Hematopoietic multipotent progenitor cell treated with erythropoietin and hydrocortisone succinate and interleukin-3 and kit ligand, for 17 days (in vitro differentiated cells): ENCODE data around the gene AMMECR1.
A peak's percentile ranks its signal among the peaks of the same experiment; 100 is the strongest.
"Not testable (repeated sequence)": the region's sequence is repeated elsewhere in the genome, so short reads cannot be mapped to it uniquely, and the experiment has no call there.

Experiments used
- DNase-seq: peaks from one replicate; pipeline ENCODE4 v3.0.0-alpha.2; 2015; ENCODE audit warnings: low spot score

AMMECR1 gene

GRCh38 chrX:110168585-110168984, 149.3 kb downstream of the AMMECR1 start:
- DNase-seq: no peak

- DNase-seq: peak; percentile 73
Observed at GRCh38 chrX:110167952-110168451, 149.9 kb downstream of the AMMECR1 start.

GRCh38 chrX:110163488-110163887, 154.4 kb downstream of the AMMECR1 start:
- DNase-seq: no peak

- DNase-seq: no peak
Observed at GRCh38 chrX:110162867-110163266, 155.0 kb downstream of the AMMECR1 start.

GRCh38 chrX:110162131-110162530, 155.8 kb downstream of the AMMECR1 start:
- no peak for DNase-seq

- no peak for DNase-seq
Observed at GRCh38 chrX:110161361-110161686, 156.6 kb downstream of the AMMECR1 start.

- peak; percentile 20 for DNase-seq
Observed at GRCh38 chrX:110159865-110160264, 158.0 kb downstream of the AMMECR1 start.

GRCh38 chrX:110159235-110159634, 158.7 kb downstream of the AMMECR1 start:
- no peak for DNase-seq

GRCh38 chrX:110157444-110157843, 160.4 kb downstream of the AMMECR1 start:
- no peak for DNase-seq

- DNase-seq: peak; percentile 63
Observed at GRCh38 chrX:110156167-110156754, 161.6 kb downstream of the AMMECR1 start.

- no peak for DNase-seq
Observed at GRCh38 chrX:110155759-110156158, 162.1 kb downstream of the AMMECR1 start.

GRCh38 chrX:110154328-110154727, 163.6 kb downstream of the AMMECR1 start:
- DNase-seq: not testable (repeated sequence)

- DNase-seq: no peak
Observed at GRCh38 chrX:110153896-110154295, 164.0 kb downstream of the AMMECR1 start.

GRCh38 chrX:110153244-110153643, 164.6 kb downstream of the AMMECR1 start:
- no peak for DNase-seq

- DNase-seq: peak; percentile 79
Observed at GRCh38 chrX:110146521-110146920, 171.4 kb downstream of the AMMECR1 start.

- peak; percentile 60 for DNase-seq
Observed at GRCh38 chrX:110145854-110146253, 172.0 kb downstream of the AMMECR1 start.

- DNase-seq: no peak
Observed at GRCh38 chrX:110145311-110145710, 172.6 kb downstream of the AMMECR1 start.
